NB4 (cell line): Measurements from ENCODE around the gene CAMK4.

ENCODE experiments used
- DNase-seq: peaks from one replicate; pipeline ENCODE4 v3.0.0; 2010; ENCODE audit warnings: low read depth
- H3K4me3 ChIP-seq: one replicate; pipeline ENCODE4 v1.5.1; 2011; ENCODE audit warnings: mild to moderate bottlenecking, low read depth, low read length, moderate library complexity
- MYC ChIP-seq: IDR thresholded peaks from 2 replicates; pipeline ENCODE4 v1.6.1; 2011; ENCODE audit warnings: low read depth, low read length
- POLR2A ChIP-seq: IDR thresholded peaks from 2 replicates; pipeline ENCODE4 v1.6.1; 2011; ENCODE audit warnings: mild to moderate bottlenecking; ENCODE audit not compliant: insufficient read length; ENCODE audit errors: extremely low read depth
- TF ChIP-seq, protein P1 (sequence below): IDR thresholded peaks from 2 replicates; pipeline ENCODE4 v1.6.1; 2011; ENCODE audit warnings: low read depth, low read length
- TF ChIP-seq, protein P2 (sequence below): IDR thresholded peaks from one replicate; pipeline ENCODE4 v1.5.1; 2012; ENCODE audit warnings: low read depth, low read length

The CAMK4 gene

GRCh38 chr5:111261610-111262009 lies 37.4 kb downstream of the CAMK4 start:
- TF ChIP-seq, protein P1, sequence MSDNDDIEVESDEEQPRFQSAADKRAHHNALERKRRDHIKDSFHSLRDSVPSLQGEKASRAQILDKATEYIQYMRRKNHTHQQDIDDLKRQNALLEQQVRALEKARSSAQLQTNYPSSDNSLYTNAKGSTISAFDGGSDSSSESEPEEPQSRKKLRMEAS: no peak
- TF ChIP-seq POLR2A: no peak
- TF ChIP-seq, protein P2, sequence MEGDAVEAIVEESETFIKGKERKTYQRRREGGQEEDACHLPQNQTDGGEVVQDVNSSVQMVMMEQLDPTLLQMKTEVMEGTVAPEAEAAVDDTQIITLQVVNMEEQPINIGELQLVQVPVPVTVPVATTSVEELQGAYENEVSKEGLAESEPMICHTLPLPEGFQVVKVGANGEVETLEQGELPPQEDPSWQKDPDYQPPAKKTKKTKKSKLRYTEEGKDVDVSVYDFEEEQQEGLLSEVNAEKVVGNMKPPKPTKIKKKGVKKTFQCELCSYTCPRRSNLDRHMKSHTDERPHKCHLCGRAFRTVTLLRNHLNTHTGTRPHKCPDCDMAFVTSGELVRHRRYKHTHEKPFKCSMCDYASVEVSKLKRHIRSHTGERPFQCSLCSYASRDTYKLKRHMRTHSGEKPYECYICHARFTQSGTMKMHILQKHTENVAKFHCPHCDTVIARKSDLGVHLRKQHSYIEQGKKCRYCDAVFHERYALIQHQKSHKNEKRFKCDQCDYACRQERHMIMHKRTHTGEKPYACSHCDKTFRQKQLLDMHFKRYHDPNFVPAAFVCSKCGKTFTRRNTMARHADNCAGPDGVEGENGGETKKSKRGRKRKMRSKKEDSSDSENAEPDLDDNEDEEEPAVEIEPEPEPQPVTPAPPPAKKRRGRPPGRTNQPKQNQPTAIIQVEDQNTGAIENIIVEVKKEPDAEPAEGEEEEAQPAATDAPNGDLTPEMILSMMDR: no peak
- TF ChIP-seq MYC: no peak
- no peak for DNase-seq

GRCh38 chr5:111262153-111262552 lies 38.0 kb downstream of the CAMK4 start:
- H3K4me3 ChIP-seq: no peak overlapping the region
- no peak for DNase-seq
- TF ChIP-seq, protein P1: no peak
- no peak for TF ChIP-seq POLR2A
- TF ChIP-seq MYC: no peak
- TF ChIP-seq, protein P2: no peak

More at GRCh38 chr5:111261610-111262009, 37.4 kb downstream of the CAMK4 start:
- no peak overlapping the region for H3K4me3 ChIP-seq

DNA sequence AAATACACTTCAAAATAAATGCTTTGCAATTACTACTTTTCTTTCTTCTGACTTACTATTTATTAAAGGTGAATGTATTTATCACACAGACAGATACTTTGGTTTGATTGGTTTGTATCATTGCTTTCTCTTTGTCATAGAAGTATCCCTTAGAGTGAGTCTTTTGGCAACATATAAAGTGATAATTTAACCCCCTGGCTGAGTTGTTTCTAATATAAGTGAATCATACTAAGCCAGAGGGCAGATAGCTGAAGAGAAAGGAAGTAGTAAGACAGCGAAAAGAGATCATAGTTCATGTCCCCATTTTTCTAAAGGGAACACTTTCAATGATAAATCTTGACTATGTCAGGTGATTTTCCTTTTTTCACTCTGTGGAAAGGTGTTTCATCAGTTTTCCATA lies 38.6 kb downstream of the CAMK4 start:
- no peak for DNase-seq
- no peak for TF ChIP-seq MYC
- TF ChIP-seq, protein P1: no peak
- TF ChIP-seq, protein P2: no peak
- no peak for TF ChIP-seq POLR2A
- no peak overlapping the region for H3K4me3 ChIP-seq

GRCh38 chr5:111266491-111266890 lies 42.3 kb downstream of the CAMK4 start:
- TF ChIP-seq POLR2A: no peak
- TF ChIP-seq, protein P1: no peak
- H3K4me3 ChIP-seq: no peak overlapping the region
- no peak for DNase-seq

DNA sequence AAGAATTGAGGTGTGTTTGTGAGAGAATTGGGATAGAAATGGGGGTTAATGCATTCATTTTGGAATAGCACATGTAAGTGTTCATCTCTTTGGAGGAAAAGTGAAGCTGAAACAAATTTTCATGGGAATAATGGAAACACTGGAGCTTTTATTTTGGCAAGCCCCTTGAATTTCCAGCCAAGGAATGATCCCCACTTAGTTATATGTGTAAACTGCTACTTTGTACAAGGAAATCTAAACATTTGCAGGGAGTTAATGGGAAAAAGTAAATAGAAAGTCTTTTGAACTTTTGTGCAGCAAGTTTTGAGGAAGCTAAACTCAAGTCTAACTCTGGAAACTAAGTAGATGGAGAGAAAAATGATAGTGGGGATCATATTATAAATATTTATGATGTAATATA lies 44.1 kb downstream of the CAMK4 start:
- no peak overlapping the region for H3K4me3 ChIP-seq
- no peak for DNase-seq
- TF ChIP-seq MYC (no peak), POLR2A (no peak)
- TF ChIP-seq, protein P1: no peak
- TF ChIP-seq, protein P2: no peak

DNA sequence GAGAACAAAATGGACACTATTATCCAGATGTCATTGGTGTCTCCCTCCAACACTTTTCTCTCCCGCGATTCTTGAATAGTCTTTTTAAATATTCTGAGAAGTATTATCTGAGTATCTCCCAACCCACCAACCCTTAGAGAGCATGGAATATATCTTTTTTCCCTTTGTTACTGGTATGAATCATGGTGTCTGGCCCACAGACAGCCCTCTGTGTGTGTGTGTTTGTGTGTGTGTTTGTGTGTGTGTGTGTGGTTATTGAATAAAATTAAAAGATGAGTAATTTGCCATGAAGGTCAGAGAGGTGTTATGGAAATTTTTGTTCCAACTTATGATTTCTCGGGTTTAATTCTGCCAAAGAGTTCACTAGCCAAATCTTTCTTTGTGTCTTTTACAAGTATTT lies 47.7 kb downstream of the CAMK4 start:
- no peak overlapping the region for H3K4me3 ChIP-seq
- no peak for DNase-seq
- TF ChIP-seq, protein P2: no peak
- TF ChIP-seq, protein P1: no peak
- TF ChIP-seq MYC (no peak), POLR2A (no peak)
